GM23248 (cell line): ENCODE measurements around the gene GATA5.

ENCODE experiments used
- EZH2 ChIP-seq: fragments of 200-600 bp; sonication (generic); IDR thresholded peaks from 2 replicates; pipeline ENCODE4 v1.6.1; 2018; ENCODE audit warnings: antibody characterized with exemption, mild to moderate bottlenecking; ENCODE audit not compliant: insufficient read depth, poor library complexity, severe bottlenecking
- EZH2phosphoT487 ChIP-seq: fragments of 200-600 bp; sonication (generic); IDR thresholded peaks from 2 replicates; pipeline ENCODE4 v1.6.1; 2018; ENCODE audit warnings: antibody characterized with exemption, moderate library complexity, mild to moderate bottlenecking, low read depth; ENCODE audit not compliant: insufficient read depth

GRCh38 chr20:62430311-62430853 lies 45.4 kb downstream of the GATA5 start:
- TF ChIP-seq EZH2 (no peak), EZH2phosphoT487 (no peak)
